GM12892 (cell line): Measurements from ENCODE around the gene IL17C.

Experiments
- POLR2A ChIP-seq: IDR thresholded peaks from 2 replicates; pipeline ENCODE4 v1.6.1; 2011; ENCODE audit warnings: low read depth, low read length, control low read depth
- TAF1 ChIP-seq: IDR thresholded peaks from 2 replicates; pipeline ENCODE4 v1.6.1; 2011; ENCODE audit warnings: low read depth, mild to moderate bottlenecking, control low read depth, low read length, borderline replicate concordance

DNA sequence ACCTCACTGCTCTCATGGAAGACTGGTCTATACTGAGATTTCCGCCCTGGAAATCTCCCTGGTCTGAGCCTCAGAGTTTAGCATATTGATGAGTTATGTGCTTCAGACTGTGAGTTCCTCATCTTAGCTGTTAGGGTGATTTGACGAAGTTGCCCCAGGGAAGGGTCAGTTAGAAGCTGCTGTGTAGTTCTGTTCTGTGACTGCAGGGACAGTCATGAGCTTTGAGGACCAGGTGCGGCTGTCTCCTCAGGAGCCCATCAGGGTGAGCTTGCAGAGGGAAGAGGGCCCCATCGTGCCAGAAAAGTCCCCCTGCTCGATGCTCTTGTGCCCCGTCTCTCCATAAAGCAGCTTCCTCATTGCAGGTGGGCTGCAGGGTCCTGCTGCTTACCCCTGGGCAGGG lies 28.3 kb upstream of the IL17C start:
- no peak for TF ChIP-seq POLR2A
- TF ChIP-seq TAF1 = no peak
